IMR-90 (cell line): ENCODE results near the gene PRADC1. TPM values are rescaled to one million over a fixed set of nuclear protein-coding genes. Genes with fewer than 3 reads are reported as not detected.

Source experiments
- ATAC-seq: fragments of 200-7000 bp; cut with Tn5 transposase; 2 replicates; pipeline ENCODE4 v1.9.1; 2020; ENCODE audit warnings: low read depth, mild to moderate bottlenecking, moderate library complexity
- BruUV-seq: library from RNA; stranded (reverse); fragments of 400-500 nt; replicated peaks from 2 replicates; lab custom pipeline; 2021; lab: Mats Ljungman, UMichigan
- CTCF ChIA-PET: fragments of 300-600 bp; formaldehyde crosslinking; extraction: SDS; loops from one replicate; lab custom pipeline; 2021; ENCODE audit warnings: antibody characterized with exemption; lab: Yijun Ruan, JAX
- POLR2A ChIA-PET: fragments of 300-600 bp; sonication (Branson Sonifier 250); formaldehyde crosslinking; loops from one replicate; lab custom pipeline; 2022; ENCODE audit warnings: antibody characterized with exemption; ENCODE audit not compliant: unreplicated experiment; lab: Charles Lee
- DNase-seq: peaks from one replicate; pipeline ENCODE4 v3.0.0; 2013
- H2AFZ ChIP-seq: replicated peaks from 2 replicates; pipeline ENCODE3; 2013; ENCODE audit warnings: low read length, mild to moderate bottlenecking; ENCODE audit not compliant: poor library complexity
- H2AK5ac ChIP-seq: 2 replicates; pipeline ENCODE4 v1.6.1; 2013; ENCODE audit warnings: low read depth, low read length, inconsistent platforms
- H2AK9ac ChIP-seq: replicated peaks from 2 replicates; pipeline ENCODE3; 2013; ENCODE audit warnings: mild to moderate bottlenecking, low read depth, low read length, moderate library complexity; ENCODE audit not compliant: poor library complexity
- H2BK120ac ChIP-seq: 2 replicates; pipeline ENCODE4 v1.6.1; 2013; ENCODE audit warnings: low read depth, low read length, inconsistent platforms
- H2BK15ac ChIP-seq: 3 replicates; pipeline ENCODE4 v1.6.1; 2013; ENCODE audit warnings: low read depth, low read length, inconsistent platforms
- H2BK20ac ChIP-seq: 2 replicates; pipeline ENCODE4 v1.6.1; 2013; ENCODE audit warnings: low read depth, mild to moderate bottlenecking, inconsistent platforms, low read length, moderate library complexity
- H2BK5ac ChIP-seq: 2 replicates; pipeline ENCODE4 v1.6.1; 2013; ENCODE audit warnings: mild to moderate bottlenecking, low read depth, low read length, inconsistent platforms; ENCODE audit not compliant: poor library complexity, severe bottlenecking
- H3K14ac ChIP-seq: replicated peaks from 2 replicates; pipeline ENCODE4 v1.6.1; 2013; ENCODE audit warnings: low read depth, low read length, inconsistent platforms
- H3K18ac ChIP-seq: 2 replicates; pipeline ENCODE4 v1.6.1; 2013; ENCODE audit warnings: low read depth, low read length, control low read depth
- H3K23ac ChIP-seq: 2 replicates; pipeline ENCODE4 v1.6.1; 2013; ENCODE audit warnings: low read depth, low read length, inconsistent platforms
- H3K27ac ChIP-seq: 2 replicates; pipeline ENCODE4 v1.5.1; 2013; ENCODE audit warnings: mild to moderate bottlenecking, control low read depth, low read length; ENCODE audit not compliant: insufficient read depth
- H3K27me3 ChIP-seq: 2 replicates; pipeline ENCODE4 v1.6.1; 2013; ENCODE audit warnings: low read length; ENCODE audit not compliant: control insufficient read depth, insufficient read depth
- H3K36me3 ChIP-seq: 2 replicates; pipeline ENCODE4 v1.6.1; 2013; ENCODE audit warnings: low read length, mixed read lengths; ENCODE audit not compliant: control insufficient read depth, insufficient read depth
- H3K4ac ChIP-seq: 2 replicates; pipeline ENCODE4 v1.6.1; 2013; ENCODE audit warnings: low read depth, low read length, inconsistent platforms
- H3K4me1 ChIP-seq: 2 replicates; pipeline ENCODE4 v1.6.1; 2013; ENCODE audit warnings: low read length, mixed read lengths; ENCODE audit not compliant: control insufficient read depth, insufficient read depth
- H3K4me2 ChIP-seq: 2 replicates; pipeline ENCODE4 v1.6.1; 2013; ENCODE audit warnings: low read depth, mild to moderate bottlenecking, control low read depth, low read length, moderate library complexity
- H3K4me3 ChIP-seq: 2 replicates; pipeline ENCODE4 v1.5.1; 2013; ENCODE audit warnings: low read depth, mild to moderate bottlenecking, control low read depth, low read length, moderate library complexity; ENCODE audit not compliant: insufficient read depth
- H3K56ac ChIP-seq: 2 replicates; pipeline ENCODE4 v1.6.1; 2013; ENCODE audit warnings: low read length, inconsistent platforms; ENCODE audit not compliant: insufficient read depth; ENCODE audit errors: extremely low read depth
- H3K79me1 ChIP-seq, 2 experiments: 2 replicates each; pipeline ENCODE4 v1.6.1; 2013; ENCODE audit warnings: low read length in 2 of 2, inconsistent platforms in 1 of 2, low read depth in 1 of 2
- H3K9ac ChIP-seq: 2 replicates; pipeline ENCODE4 v1.6.1; 2013; ENCODE audit warnings: low read depth, low read length, control low read depth
- H3K9me1 ChIP-seq: 2 replicates; pipeline ENCODE4 v1.6.1; 2013; ENCODE audit warnings: low read length, inconsistent platforms; ENCODE audit not compliant: insufficient read depth
- H3K9me3 ChIP-seq: 2 replicates; pipeline ENCODE4 v1.6.1; 2013; ENCODE audit warnings: low read length; ENCODE audit not compliant: control insufficient read depth, insufficient read depth
- H4K20me1 ChIP-seq: 2 replicates; pipeline ENCODE4 v1.6.1; 2013; ENCODE audit warnings: low read length, inconsistent platforms; ENCODE audit not compliant: insufficient read depth
- H4K5ac ChIP-seq: 2 replicates; pipeline ENCODE4 v1.6.1; 2013; ENCODE audit warnings: mild to moderate bottlenecking, low read depth, low read length, control low read depth
- H4K8ac ChIP-seq, 2 experiments: 2 replicates each; pipeline ENCODE4 v1.6.1; 2013; ENCODE audit warnings: low read depth in 2 of 2, low read length in 2 of 2, control low read depth in 1 of 2, inconsistent platforms in 1 of 2
- H4K91ac ChIP-seq: 2 replicates; pipeline ENCODE4 v1.6.1; 2013; ENCODE audit warnings: low read depth, low read length, inconsistent platforms; ENCODE audit not compliant: insufficient read depth
- BHLHE40 ChIP-seq: fragments of 150-350 bp; IDR thresholded peaks from 2 replicates; pipeline ENCODE4 v1.6.1; 2016; ENCODE audit warnings: mild to moderate bottlenecking, low read depth, low read length
- CEBPB ChIP-seq: IDR thresholded peaks from 2 replicates; pipeline ENCODE4 v1.6.1; 2012; ENCODE audit warnings: low read depth, low read length, improper control_type of control experiment
- CHD1 ChIP-seq: IDR thresholded peaks from 2 replicates; pipeline ENCODE4 v1.6.1; 2012; ENCODE audit warnings: low read depth, low read length, improper control_type of control experiment
- FOS ChIP-seq: fragments of 150-350 bp; IDR thresholded peaks from 2 replicates; pipeline ENCODE4 v1.6.1; 2016; ENCODE audit warnings: low read depth, low read length
- MAFK ChIP-seq: IDR thresholded peaks from 2 replicates; pipeline ENCODE4 v1.6.1; 2012; ENCODE audit warnings: low read depth, low read length, improper control_type of control experiment
- MAZ ChIP-seq: IDR thresholded peaks from 2 replicates; pipeline ENCODE4 v1.6.1; 2012; ENCODE audit warnings: low read depth, mild to moderate bottlenecking, low read length, improper control_type of control experiment, moderate library complexity, borderline replicate concordance
- MXI1 ChIP-seq: IDR thresholded peaks from 2 replicates; pipeline ENCODE4 v1.6.1; 2012; ENCODE audit warnings: low read depth, mild to moderate bottlenecking, low read length, moderate library complexity, borderline replicate concordance
- NFE2L2 ChIP-seq: fragments of 150-350 bp; IDR thresholded peaks from 2 replicates; pipeline ENCODE4 v1.6.1; 2016; ENCODE audit warnings: low read depth, mild to moderate bottlenecking, low read length
- POLR2A ChIP-seq: IDR thresholded peaks from 2 replicates; pipeline ENCODE4 v1.6.1; 2012; ENCODE audit warnings: mild to moderate bottlenecking, low read depth, low read length
- RAD21 ChIP-seq: IDR thresholded peaks from 2 replicates; pipeline ENCODE4 v1.6.1; 2012; ENCODE audit warnings: low read length, improper control_type of control experiment
- RCOR1 ChIP-seq: IDR thresholded peaks from 2 replicates; pipeline ENCODE4 v1.6.1; 2012; ENCODE audit warnings: mild to moderate bottlenecking, low read length, improper control_type of control experiment; ENCODE audit not compliant: insufficient replicate concordance
- RFX5 ChIP-seq: IDR thresholded peaks from 2 replicates; pipeline ENCODE4 v1.8.0; 2012; ENCODE audit warnings: low read depth, mild to moderate bottlenecking, low read length, moderate library complexity
- SMC3 ChIP-seq: fragments of 150-350 bp; IDR thresholded peaks from 2 replicates; pipeline ENCODE4 v1.6.1; 2016; ENCODE audit warnings: low read depth, mild to moderate bottlenecking, antibody characterized with exemption, low read length, moderate library complexity
- WGBS, 2 experiments: methylation state at CpG; one replicate each; pipeline versions ENCODE4 v1.1.5 to v1.1.7; 2013; ENCODE audit warnings: missing lambda C conversion rate in 2 of 2; ENCODE audit not compliant: insufficient read length in 1 of 2; ENCODE audit errors: extremely low coverage in 2 of 2; 5-methylcytosine and 5-hydroxymethylcytosine counted together
- dilution Hi-C: fragments of 300-500 bp; cut with HindIII; formaldehyde crosslinking; loops from one replicate; pipeline ENCODE4 v1.14.3; 2018; ENCODE audit warnings: low sequenced_read_pairs; ENCODE audit not compliant: unreplicated experiment
- in situ Hi-C: fragments of 300-500 bp; cut with MboI; formaldehyde crosslinking; loops from 3 replicates; pipeline ENCODE4 v1.14.3; 2019; ENCODE audit warnings: low sequenced_read_pairs, inconsistent platforms, mixed read lengths
- intact Hi-C: fragments of 100-400 bp; cut with micrococcal nuclease; formaldehyde crosslinking; loops from 2 replicates; pipeline ENCODE4 v1.10.0; 2022
- polyA plus RNA-seq, 3 experiments: library from polyadenylated mRNA; depleted of rRNA; stranded (reverse); fragments of >200 nt; gene quantifications; 2 replicates each; pipeline ENCODE4 v1.2.3, GENCODE V29; 2012; ENCODE audit warnings: low replicate concordance in 1 of 3
- total RNA-seq: library from RNA; depleted of rRNA; stranded (reverse); fragments of >200 nt; gene quantifications from 2 replicates; pipeline ENCODE4 v1.2.3, GENCODE V29; 2012
- TF ChIP-seq, protein P1 (sequence below): conservative IDR thresholded peaks from 2 replicates; pipeline ENCODE4 v1.5.1; 2012; ENCODE audit warnings: mild to moderate bottlenecking, low read depth, low read length, improper control_type of control experiment
- TF ChIP-seq, protein P2 (sequence below): fragments of 150-350 bp; IDR thresholded peaks from 2 replicates; pipeline ENCODE4 v1.6.1; 2017; ENCODE audit warnings: mild to moderate bottlenecking, antibody characterized with exemption, low read length, low read depth
- TF ChIP-seq, protein P3 (sequence below): fragments of 150-350 bp; IDR thresholded peaks from 2 replicates; pipeline ENCODE4 v1.6.1; 2016; ENCODE audit warnings: low read depth, mild to moderate bottlenecking, low read length, moderate library complexity, borderline replicate concordance

PRADC1 gene
- total and polyA plus RNA-seq, 2 of the 4 experiments (the other 2 are of a cell fraction) = 13.1 to 18.4 TPM

DNA sequence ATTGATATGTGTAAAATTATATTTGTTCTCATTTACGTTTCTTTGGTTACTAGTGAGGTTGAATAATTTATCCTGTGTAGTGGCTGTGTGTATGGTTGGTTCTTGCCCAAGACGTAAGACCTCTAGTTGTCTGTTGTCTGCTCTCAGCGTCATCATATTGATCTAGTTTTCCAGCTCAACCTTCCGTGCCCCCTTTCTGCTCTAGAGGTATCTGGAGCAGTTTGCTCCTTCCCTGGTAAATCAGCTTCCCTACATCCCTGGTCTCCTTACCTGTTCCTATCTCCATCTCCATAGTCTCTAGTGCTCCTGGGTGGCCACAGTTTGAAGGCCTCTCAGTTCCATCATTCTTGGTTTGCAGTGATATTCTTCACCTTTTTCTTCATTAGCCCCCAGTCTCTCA is 17.8 kb downstream of the PRADC1 start:
- Histone ChIP-seq H4K91ac (peak overlapping the region; percentile 10; the same call in 1 of the 2 replicates), H2AK5ac (no peak overlapping the region), H2BK15ac (no peak overlapping the region), H3K18ac (no peak overlapping the region), H3K27ac (no peak overlapping the region), H3K36me3 (no peaks in the 10 kb centered on the region; the same call in 1 of the 2 replicates), H3K23ac (no peak overlapping the region; the same call in 1 of the 2 replicates), H3K4me2 (peak overlapping the region; percentile 17), H3K14ac (0 out of 2 replicates have a peak overlapping the region, but pooled peaks have one; percentile 54), H3K4me1 (peaks cover 8% of the 10 kb centered on the region), H3K56ac (no peak overlapping the region), H3K9me3 (no peaks in the 10 kb centered on the region), H2AFZ (no peak overlapping the region), H2BK5ac (no peak overlapping the region), H3K9me1 (peaks cover 20% of the 10 kb centered on the region), H4K20me1 (no peaks in the 10 kb centered on the region; the same call in 1 of the 2 replicates), H3K9ac (no peak overlapping the region; the same call in 1 of the 2 replicates), H3K4ac (peak overlapping the region; percentile 5; the same call in 1 of the 2 replicates), H4K5ac (no peak overlapping the region), H2BK120ac (no peak overlapping the region), H3K27me3 (no peaks in the 10 kb centered on the region; the same call in 1 of the 2 replicates), H2BK20ac (no peak overlapping the region), H3K79me1 (peaks cover 24 to 48% of the 10 kb centered on the region in 2 experiments; a peak in 3 of 4 replicates), H2AK9ac (no peak overlapping the region), H3K4me3 (no peak overlapping the region), H4K8ac (peak overlapping the region; percentile 25 to 31; a peak in 1 of 4 replicates)
- ATAC-seq (no peak), DNase-seq (no peak)
- CTCF ChIA-PET = interaction anchor here (0.7 to 1.1 kb wide), 2 partner anchors 19 to 25 kb away, joined by 3 to 5 read pairs; no protein-coding TSS in a partner anchor
- in situ Hi-C loops = no loop called here
- WGBS, 2 experiments = 60% methylated on average over 1 of the region's 4 CpGs; no CpG with 5 or more reads in 1 of the 2 experiments
- TF ChIP-seq BHLHE40 = no peak
- TF ChIP-seq, protein P1, sequence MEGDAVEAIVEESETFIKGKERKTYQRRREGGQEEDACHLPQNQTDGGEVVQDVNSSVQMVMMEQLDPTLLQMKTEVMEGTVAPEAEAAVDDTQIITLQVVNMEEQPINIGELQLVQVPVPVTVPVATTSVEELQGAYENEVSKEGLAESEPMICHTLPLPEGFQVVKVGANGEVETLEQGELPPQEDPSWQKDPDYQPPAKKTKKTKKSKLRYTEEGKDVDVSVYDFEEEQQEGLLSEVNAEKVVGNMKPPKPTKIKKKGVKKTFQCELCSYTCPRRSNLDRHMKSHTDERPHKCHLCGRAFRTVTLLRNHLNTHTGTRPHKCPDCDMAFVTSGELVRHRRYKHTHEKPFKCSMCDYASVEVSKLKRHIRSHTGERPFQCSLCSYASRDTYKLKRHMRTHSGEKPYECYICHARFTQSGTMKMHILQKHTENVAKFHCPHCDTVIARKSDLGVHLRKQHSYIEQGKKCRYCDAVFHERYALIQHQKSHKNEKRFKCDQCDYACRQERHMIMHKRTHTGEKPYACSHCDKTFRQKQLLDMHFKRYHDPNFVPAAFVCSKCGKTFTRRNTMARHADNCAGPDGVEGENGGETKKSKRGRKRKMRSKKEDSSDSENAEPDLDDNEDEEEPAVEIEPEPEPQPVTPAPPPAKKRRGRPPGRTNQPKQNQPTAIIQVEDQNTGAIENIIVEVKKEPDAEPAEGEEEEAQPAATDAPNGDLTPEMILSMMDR = no peak
- TF ChIP-seq, protein P2, sequence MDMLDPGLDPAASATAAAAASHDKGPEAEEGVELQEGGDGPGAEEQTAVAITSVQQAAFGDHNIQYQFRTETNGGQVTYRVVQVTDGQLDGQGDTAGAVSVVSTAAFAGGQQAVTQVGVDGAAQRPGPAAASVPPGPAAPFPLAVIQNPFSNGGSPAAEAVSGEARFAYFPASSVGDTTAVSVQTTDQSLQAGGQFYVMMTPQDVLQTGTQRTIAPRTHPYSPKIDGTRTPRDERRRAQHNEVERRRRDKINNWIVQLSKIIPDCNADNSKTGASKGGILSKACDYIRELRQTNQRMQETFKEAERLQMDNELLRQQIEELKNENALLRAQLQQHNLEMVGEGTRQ = no peak
- TF ChIP-seq, protein P3, sequence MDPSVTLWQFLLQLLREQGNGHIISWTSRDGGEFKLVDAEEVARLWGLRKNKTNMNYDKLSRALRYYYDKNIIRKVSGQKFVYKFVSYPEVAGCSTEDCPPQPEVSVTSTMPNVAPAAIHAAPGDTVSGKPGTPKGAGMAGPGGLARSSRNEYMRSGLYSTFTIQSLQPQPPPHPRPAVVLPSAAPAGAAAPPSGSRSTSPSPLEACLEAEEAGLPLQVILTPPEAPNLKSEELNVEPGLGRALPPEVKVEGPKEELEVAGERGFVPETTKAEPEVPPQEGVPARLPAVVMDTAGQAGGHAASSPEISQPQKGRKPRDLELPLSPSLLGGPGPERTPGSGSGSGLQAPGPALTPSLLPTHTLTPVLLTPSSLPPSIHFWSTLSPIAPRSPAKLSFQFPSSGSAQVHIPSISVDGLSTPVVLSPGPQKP = no peak
- no peak for TF ChIP-seq RFX5
- TF ChIP-seq FOS = no peak
- no peak for TF ChIP-seq MAFK
- TF ChIP-seq MXI1 = no peak
- TF ChIP-seq NFE2L2 = no peak
- TF ChIP-seq SMC3 = no peak
- no peak for TF ChIP-seq POLR2A
- TF ChIP-seq RCOR1 = no peak
- TF ChIP-seq CEBPB = no peak
- no peak for TF ChIP-seq MAZ
- TF ChIP-seq CHD1 = no peak
- TF ChIP-seq RAD21 = no peak
- intact Hi-C loops = no loop called here
- dilution Hi-C loops = no loop called here
- POLR2A ChIA-PET = no interaction called here
- no TSS peak for BruUV-seq
